Measurements from ENCODE around the gene RPA4. TPM values are rescaled to one million over a fixed set of nuclear protein-coding genes. Genes with fewer than 3 reads are reported as not detected.

The RPA4 gene
- total RNA-seq, 1 donor from 2014 or later: 1.5 TPM

GRCh38 chrX:96861661-96862060, 22.0 kb upstream of the RPA4 start:
- H3K27ac ChIP-seq: no peak overlapping the region
- H3K27me3 ChIP-seq (ENCODE audit: low read depth): no peaks in the 10 kb centered on the region
- TF ChIP-seq CTCF (IDR thresholded peaks at IDR 0.05): no peak
- H3K36me3 ChIP-seq: no peaks in the 10 kb centered on the region
- DNase-seq (no peak), ATAC-seq (no peak)
- H3K9me3 ChIP-seq: no peaks in the 10 kb centered on the region
- H3K4me1 ChIP-seq: no peaks in the 10 kb centered on the region
- intact Hi-C loops (cut with DNase I): no loop called here
- H3K4me3 ChIP-seq: no peak overlapping the region

- no peak overlapping the region for H3K27ac ChIP-seq
- DNase-seq: no peak
- no peak for ATAC-seq
- intact Hi-C loops (cut with DNase I): no loop called here
- no peaks in the 10 kb centered on the region for H3K9me3 ChIP-seq
- H3K27me3 ChIP-seq (ENCODE audit: low read depth): no peaks in the 10 kb centered on the region
- H3K36me3 ChIP-seq: peaks cover 4% of the 10 kb centered on the region
- H3K4me1 ChIP-seq: no peaks in the 10 kb centered on the region
- no peak overlapping the region for H3K4me3 ChIP-seq
- no peak for TF ChIP-seq CTCF (IDR thresholded peaks at IDR 0.05)
Measured at GRCh38 chrX:96884027-96884426, 319 bp downstream of the RPA4 start.

GRCh38 chrX:96889726-96890125, 6.0 kb downstream of the RPA4 start:
- H3K27ac ChIP-seq: no peak overlapping the region
- no peaks in the 10 kb centered on the region for H3K9me3 ChIP-seq
- ATAC-seq (peak; percentile 85 to 95), DNase-seq (no peak)
- H3K4me3 ChIP-seq: no peak overlapping the region
- H3K27me3 ChIP-seq (ENCODE audit: low read depth): no peaks in the 10 kb centered on the region
- no peaks in the 10 kb centered on the region for H3K4me1 ChIP-seq
- intact Hi-C loops (cut with DNase I): no loop called here
- TF ChIP-seq CTCF (IDR thresholded peaks at IDR 0.05): no peak
- H3K36me3 ChIP-seq: no peaks in the 10 kb centered on the region

- DNase-seq (no peak), ATAC-seq (no peak)
- no peak for TF ChIP-seq CTCF (IDR thresholded peaks at IDR 0.05)
- H3K36me3 ChIP-seq: no peaks in the 10 kb centered on the region
- H3K9me3 ChIP-seq: no peaks in the 10 kb centered on the region
- H3K27me3 ChIP-seq (ENCODE audit: low read depth): no peaks in the 10 kb centered on the region
- H3K4me3 ChIP-seq: no peak overlapping the region
- H3K27ac ChIP-seq: no peak overlapping the region
- peaks cover 6% of the 10 kb centered on the region for H3K4me1 ChIP-seq
- intact Hi-C loops (cut with DNase I): no loop called here
Measured at GRCh38 chrX:96906741-96907140, 23.0 kb downstream of the RPA4 start.

- Histone ChIP-seq H3K36me3 (no peaks in the 10 kb centered on the region), H3K27me3 (ENCODE audit: low read depth) (no peaks in the 10 kb centered on the region), H3K4me3 (no peak overlapping the region), H3K9me3 (no peaks in the 10 kb centered on the region), H3K4me1 (peaks cover 6% of the 10 kb centered on the region), H3K27ac (no peak overlapping the region)
- intact Hi-C loops (cut with DNase I): no loop called here
- DNase-seq (no peak), ATAC-seq (no peak)
- no peak for TF ChIP-seq CTCF (IDR thresholded peaks at IDR 0.05)
Measured at GRCh38 chrX:96907516-96908272, 24.0 kb downstream of the RPA4 start.

All from lower lobe of right lung (tissue), 2 donors.